T-helper 17 cell (primary cell): ENCODE data around the gene PLTP. TPM values are rescaled to one million over a fixed set of nuclear protein-coding genes. Genes with fewer than 3 reads are reported as not detected.
A peak's percentile ranks its signal among the peaks of the same experiment; 100 is the strongest.

Source experiments
- ATAC-seq: fragments of 150-1000 bp; cut with Tn5 transposase; 2 replicates; pipeline ENCODE4 v1.10.0; 2021; ENCODE audit warnings: mild to moderate bottlenecking, moderate library complexity
- DNase-seq, 3 donors: peaks; one replicate each; pipeline versions ENCODE4 v3.0.0 to v3.0.0-alpha.2; 2020 to 2021
- H3K9me3 ChIP-seq: one replicate; pipeline ENCODE4 v1.7.0; 2013; ENCODE audit warnings: low read length, mild to moderate bottlenecking; ENCODE audit not compliant: control insufficient read depth, poor library complexity, severe bottlenecking
- H3K27ac Mint-ChIP-seq: one replicate; pipeline ENCODE4 v1.8.0; 2022; ENCODE audit warnings: mild to moderate bottlenecking, moderate library complexity, mixed read lengths
- H3K27me3 Mint-ChIP-seq: one replicate; pipeline ENCODE4 v1.8.0; 2022; ENCODE audit warnings: mixed read lengths
- H3K36me3 Mint-ChIP-seq: one replicate; pipeline ENCODE4 v1.8.0; 2022; ENCODE audit warnings: low read depth, mixed read lengths
- H3K4me1 Mint-ChIP-seq: one replicate; pipeline ENCODE4 v1.8.0; 2022; ENCODE audit warnings: mild to moderate bottlenecking, mixed read lengths
- H3K4me3 Mint-ChIP-seq: one replicate; pipeline ENCODE4 v1.8.0; 2022; ENCODE audit warnings: mild to moderate bottlenecking, moderate library complexity, mixed read lengths
- total RNA-seq, 4 donors: library from RNA in 2 of 4; stranded (reverse) in 2 of 4; gene quantifications; one replicate each; pipeline ENCODE4 v1.2.3 and lab custom pipeline; 2022 to 2026

Gene PLTP
- total RNA-seq, 2 donors from 2014 or later, result 1.5 TPM; not detected in 1

DNA sequence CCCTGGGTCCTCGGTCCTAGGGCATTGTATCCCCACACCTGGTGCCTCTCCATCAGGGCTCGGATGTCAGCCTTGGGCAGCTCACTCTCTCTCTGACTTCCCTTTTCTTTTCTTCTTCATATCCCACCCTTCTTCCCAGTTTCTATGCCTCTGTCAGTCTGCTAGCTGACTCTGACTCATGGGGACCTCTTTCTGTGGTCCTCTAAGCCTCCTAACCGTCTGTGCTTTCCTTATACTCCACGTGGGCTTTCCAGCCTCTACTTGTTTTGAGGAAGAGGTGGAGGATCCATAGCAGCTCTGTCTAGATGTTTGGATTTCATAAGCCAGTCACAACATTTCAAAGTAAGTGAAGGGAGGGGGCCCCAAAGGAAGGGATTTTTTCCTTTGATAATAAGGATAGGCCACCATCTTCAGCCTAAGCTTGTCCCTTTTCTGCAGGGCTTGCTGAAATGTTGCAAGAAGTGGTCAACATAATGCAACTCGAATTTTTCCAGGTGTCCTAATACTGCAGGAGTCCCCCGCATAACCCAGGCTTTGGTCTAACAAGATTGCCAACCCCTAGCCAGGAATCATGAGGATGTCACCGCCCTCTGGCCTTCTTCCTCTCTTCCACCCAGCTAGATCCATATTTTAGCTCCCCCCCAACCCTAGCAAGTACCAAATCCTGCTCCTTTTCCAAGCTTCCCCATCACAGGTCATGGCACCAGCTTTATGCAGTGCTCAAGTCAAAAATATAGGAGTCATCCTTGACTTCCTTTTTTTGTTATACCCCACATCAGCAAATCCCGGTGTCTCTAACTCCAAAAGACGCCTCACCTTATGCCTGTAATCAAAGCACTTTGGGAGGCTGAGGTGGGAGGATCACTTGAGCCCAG, 8.7 kb upstream of the PLTP start:
- peaks cover 5% of the 10 kb centered on the region for H3K36me3 Mint-ChIP-seq
- DNase-seq, result no peak
- no peak for ATAC-seq
- no peak overlapping the region for H3K4me3 Mint-ChIP-seq
- no peaks in the 10 kb centered on the region for H3K9me3 ChIP-seq
- H3K4me1 Mint-ChIP-seq, result peaks cover 11% of the 10 kb centered on the region
- H3K27ac Mint-ChIP-seq, result no peak overlapping the region
- peaks cover 38% of the 10 kb centered on the region for H3K27me3 Mint-ChIP-seq

DNA sequence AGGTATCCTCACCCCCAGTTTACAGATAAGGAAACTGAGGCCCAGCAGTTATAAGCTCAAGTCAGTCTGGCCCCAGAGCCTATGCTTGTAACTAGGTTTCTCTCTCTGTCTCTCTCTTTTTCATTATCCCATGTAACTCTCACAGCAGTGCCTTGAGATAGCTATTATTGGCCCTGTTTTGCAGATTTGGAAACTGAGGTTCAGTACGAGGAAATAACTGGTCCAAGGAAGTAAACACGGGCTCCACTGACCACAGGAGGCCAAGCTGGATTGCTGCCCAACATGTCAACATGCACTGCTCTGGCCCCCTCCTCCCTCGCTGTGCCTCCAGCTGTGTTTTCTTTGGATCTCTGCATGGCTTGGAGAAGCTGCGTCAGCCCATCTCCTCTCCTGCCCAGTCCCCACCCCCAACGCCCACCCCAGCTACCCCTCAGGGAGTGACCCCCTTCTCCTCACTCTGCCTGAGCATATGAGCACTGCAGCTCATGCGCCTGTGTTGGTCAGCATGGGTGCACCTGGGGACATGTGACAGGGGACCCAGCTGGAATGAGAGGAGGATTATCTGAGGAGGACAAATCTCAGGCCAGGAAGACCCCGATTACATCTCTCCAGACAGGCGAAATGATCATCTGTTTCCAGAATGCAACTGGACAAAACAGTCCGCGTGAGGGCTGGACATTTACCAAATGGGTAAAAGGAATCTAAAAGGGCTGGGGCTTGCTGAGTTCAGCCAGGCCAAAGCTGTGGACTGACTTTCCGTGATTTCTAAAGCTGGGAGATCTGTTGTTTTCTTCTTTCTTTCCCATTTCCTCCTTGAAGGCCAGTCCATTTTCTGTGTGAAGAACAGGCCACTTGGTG, 7.8 kb upstream of the PLTP start:
- Mint-ChIP-seq H3K27ac (no peak overlapping the region), H3K4me3 (no peak overlapping the region)
- no peak for ATAC-seq

DNA sequence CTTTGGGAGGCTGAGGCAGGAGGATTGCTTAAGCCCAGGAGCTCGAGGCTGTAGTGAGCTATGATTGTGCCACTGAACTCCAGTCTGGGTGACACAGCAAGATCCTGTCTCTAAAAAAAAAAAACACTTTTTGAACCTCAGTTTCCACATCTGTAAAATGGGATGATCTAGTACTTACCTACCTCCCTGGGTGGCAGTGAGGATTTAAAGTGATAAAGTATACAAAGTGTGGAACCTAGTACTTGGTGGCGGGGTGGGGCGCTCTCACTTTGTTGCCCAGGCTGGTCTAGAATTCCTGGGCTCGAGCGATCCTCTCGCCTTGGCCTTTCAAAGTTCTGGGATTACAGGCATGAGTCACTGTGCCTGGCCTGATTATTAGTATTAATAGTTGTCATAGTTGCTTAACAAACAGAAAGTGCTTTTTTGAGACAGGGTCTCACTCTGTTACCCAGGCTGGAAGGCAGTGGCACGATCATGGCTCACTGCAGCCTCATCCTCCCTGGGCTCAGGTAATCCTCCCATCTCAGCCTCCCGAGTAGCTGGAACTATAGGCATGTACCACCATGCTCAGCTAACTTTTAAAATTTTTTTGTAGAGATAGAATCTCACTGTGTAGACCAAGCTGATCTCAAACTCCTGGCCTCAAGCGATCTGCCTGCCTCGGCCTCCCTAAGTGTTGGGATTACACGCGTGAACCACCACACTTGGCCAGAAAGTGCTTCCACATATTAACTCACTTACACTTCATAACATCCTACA, 7.0 kb upstream of the PLTP start:
- H3K4me1 Mint-ChIP-seq, result peaks cover 5% of the 10 kb centered on the region
- peaks cover 5% of the 10 kb centered on the region for H3K36me3 Mint-ChIP-seq
- H3K27ac Mint-ChIP-seq, result no peak overlapping the region
- no peak for DNase-seq
- ATAC-seq, result no peak
- H3K27me3 Mint-ChIP-seq, result peaks cover 47% of the 10 kb centered on the region
- H3K4me3 Mint-ChIP-seq, result no peak overlapping the region
- H3K9me3 ChIP-seq, result no peaks in the 10 kb centered on the region

More for the DNA sequence above, 7.8 kb upstream of the PLTP start:
- no peaks in the 10 kb centered on the region for H3K9me3 ChIP-seq
- H3K27me3 Mint-ChIP-seq, result peaks cover 38% of the 10 kb centered on the region
- H3K4me1 Mint-ChIP-seq, result peaks cover 11% of the 10 kb centered on the region
- H3K36me3 Mint-ChIP-seq, result peaks cover 5% of the 10 kb centered on the region
- DNase-seq, result no peak

DNA sequence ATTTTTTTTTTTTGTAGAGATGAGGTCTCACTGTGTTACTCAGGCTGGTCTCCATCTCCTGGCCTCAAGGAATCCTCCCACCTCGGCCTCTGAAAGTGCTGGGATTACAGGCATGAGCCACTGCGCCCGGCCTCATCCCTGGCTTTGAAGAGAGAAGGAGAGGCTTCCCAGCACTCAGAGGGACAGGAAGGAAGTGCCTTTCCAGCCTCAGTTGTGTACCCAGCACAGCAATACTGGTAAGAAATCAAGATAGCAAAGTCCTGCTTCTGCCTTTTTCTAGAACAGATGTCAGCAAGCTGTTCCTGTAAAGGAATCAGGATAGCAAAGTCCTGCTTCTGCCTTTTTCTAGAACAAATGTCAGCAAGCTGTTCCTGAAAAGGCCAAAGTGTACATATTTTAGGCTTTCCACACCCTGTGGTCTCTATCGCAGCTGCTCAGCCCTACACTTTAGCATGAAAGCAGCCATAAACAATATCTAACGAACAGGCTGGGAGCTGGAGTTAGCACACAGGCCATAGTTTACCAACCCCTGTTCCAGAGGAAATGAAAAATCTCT, 6.3 kb upstream of the PLTP start:
- ATAC-seq (no peak), DNase-seq (no peak)
- H3K4me1 Mint-ChIP-seq, result peaks cover 5% of the 10 kb centered on the region
- peaks cover 47% of the 10 kb centered on the region for H3K27me3 Mint-ChIP-seq
- H3K27ac Mint-ChIP-seq, result no peak overlapping the region
- peaks cover 5% of the 10 kb centered on the region for H3K36me3 Mint-ChIP-seq
- H3K9me3 ChIP-seq, result no peaks in the 10 kb centered on the region
- no peak overlapping the region for H3K4me3 Mint-ChIP-seq

DNA sequence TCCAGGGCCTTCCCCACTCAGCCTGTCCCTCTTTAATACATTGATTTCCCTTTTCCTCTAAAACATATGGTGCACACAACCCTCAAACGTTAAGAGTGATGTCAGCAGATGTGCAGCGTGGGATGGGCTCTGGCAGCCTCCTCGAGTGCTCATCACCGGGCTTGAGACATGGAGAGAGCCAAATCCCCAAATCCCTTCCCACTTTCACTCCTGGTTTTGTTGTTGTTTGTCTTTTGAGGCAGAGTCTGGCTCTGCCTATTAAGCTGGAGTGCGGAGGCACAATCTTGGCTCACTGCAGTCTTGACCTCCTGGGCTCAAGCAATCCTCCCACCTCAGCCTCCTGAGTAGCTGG, 5.8 kb upstream of the PLTP start:
- DNase-seq (no peak), ATAC-seq (no peak)
- peaks cover 5% of the 10 kb centered on the region for H3K36me3 Mint-ChIP-seq
- no peak overlapping the region for H3K4me3 Mint-ChIP-seq
- H3K4me1 Mint-ChIP-seq, result peaks cover 5% of the 10 kb centered on the region
- peaks cover 47% of the 10 kb centered on the region for H3K27me3 Mint-ChIP-seq
- H3K27ac Mint-ChIP-seq, result no peak overlapping the region
- H3K9me3 ChIP-seq, result no peaks in the 10 kb centered on the region

DNA sequence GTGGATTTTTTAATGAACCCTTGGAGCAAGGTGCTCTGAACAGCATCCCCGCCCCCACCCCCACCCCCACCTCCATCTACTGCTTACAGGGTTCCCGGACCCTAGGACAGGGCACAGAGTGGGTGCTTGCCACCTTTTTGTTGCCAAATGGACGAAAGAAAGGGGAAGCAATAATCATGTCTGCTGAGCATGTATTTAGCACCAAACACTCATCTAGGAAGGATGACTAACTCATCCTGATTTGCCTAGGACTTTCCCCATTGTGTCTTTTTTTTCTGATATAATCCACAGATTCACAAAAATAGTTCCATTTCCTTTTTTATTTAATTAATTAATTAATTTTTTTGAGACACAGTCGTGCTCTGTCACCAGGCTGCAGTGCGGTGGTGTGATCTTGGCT, 1.2 kb upstream of the PLTP start:
- H3K9me3 ChIP-seq, result no peaks in the 10 kb centered on the region
- Mint-ChIP-seq H3K36me3 (no peaks in the 10 kb centered on the region), H3K27me3 (peaks cover 22% of the 10 kb centered on the region), H3K4me1 (peaks cover 10% of the 10 kb centered on the region), H3K4me3 (peak overlapping the region; percentile 45), H3K27ac (no peak overlapping the region)
- no peak for DNase-seq
- no peak for ATAC-seq

DNA sequence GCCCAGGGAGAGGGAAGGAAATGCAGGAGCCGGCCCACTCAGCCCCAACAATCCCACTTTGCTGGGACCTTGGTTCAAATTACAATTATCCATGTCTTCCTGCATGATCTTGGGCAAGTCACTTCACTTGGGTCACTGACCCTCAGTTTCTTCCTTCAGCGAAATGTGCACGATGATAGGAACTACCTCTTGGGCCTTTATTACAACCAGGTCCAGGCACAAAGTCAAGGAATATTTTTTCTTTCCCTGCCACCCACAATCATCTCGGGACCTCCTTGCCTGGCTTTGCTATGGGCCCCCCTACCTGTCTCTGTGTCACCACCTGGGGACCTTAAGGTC, 358 bp upstream of the PLTP start:
- H3K27ac Mint-ChIP-seq, result no peak overlapping the region
- no peaks in the 10 kb centered on the region for H3K9me3 ChIP-seq
- ATAC-seq, result no peak
- H3K36me3 Mint-ChIP-seq, result no peaks in the 10 kb centered on the region
- no peak overlapping the region for H3K4me3 Mint-ChIP-seq
- peaks cover 10% of the 10 kb centered on the region for H3K4me1 Mint-ChIP-seq
- no peak for DNase-seq
- peaks cover 18% of the 10 kb centered on the region for H3K27me3 Mint-ChIP-seq

DNA sequence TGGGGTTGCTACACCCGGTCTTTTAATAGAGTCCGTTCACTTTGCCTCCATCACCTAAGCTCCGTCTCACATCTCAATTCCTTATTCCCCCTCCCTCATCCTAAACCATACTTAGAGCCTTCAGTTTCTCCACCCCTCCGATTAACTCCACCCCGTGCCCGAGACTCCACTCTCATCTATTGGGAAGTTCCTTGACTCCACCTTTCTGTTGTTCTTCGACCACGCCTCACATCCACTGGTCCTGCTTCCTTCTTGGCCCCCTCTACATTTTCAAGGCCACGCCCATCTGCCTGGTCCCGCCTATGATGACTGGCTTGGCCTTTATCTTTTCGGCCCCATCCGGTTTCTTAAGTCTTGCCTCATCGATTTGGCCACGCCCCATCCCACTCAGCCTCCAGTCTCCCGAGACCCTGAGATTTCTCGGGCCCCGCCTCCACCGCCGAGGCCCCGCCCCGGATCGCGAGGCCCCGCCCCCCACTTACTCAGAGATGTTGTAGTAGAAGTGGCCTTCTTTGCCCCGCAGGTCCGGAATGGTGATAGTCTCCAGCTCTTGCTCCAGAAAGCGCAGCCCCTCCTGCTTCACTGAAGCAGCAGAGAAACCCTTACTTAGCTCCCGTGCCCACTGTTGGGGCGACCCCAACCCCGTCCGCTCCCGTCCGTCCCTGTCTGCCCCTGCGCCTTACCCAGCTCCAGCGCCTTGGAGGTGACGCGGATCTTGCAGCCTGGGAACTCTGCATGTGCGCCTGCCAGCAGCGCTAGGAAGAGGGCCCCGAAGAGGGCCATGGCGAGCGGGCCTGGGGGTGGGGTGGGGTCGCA, 1.1 kb downstream of the PLTP start:
- DNase-seq (peak; percentile 71 to 82 (median 72)), ATAC-seq (peak; percentile 91)
- H3K27ac Mint-ChIP-seq, result peak overlapping the region; percentile 1
- H3K36me3 Mint-ChIP-seq, result no peaks in the 10 kb centered on the region
- H3K4me1 Mint-ChIP-seq, result peaks cover 10% of the 10 kb centered on the region
- no peaks in the 10 kb centered on the region for H3K9me3 ChIP-seq
- H3K4me3 Mint-ChIP-seq, result peak overlapping the region; percentile 86
- peaks cover 10% of the 10 kb centered on the region for H3K27me3 Mint-ChIP-seq

DNA sequence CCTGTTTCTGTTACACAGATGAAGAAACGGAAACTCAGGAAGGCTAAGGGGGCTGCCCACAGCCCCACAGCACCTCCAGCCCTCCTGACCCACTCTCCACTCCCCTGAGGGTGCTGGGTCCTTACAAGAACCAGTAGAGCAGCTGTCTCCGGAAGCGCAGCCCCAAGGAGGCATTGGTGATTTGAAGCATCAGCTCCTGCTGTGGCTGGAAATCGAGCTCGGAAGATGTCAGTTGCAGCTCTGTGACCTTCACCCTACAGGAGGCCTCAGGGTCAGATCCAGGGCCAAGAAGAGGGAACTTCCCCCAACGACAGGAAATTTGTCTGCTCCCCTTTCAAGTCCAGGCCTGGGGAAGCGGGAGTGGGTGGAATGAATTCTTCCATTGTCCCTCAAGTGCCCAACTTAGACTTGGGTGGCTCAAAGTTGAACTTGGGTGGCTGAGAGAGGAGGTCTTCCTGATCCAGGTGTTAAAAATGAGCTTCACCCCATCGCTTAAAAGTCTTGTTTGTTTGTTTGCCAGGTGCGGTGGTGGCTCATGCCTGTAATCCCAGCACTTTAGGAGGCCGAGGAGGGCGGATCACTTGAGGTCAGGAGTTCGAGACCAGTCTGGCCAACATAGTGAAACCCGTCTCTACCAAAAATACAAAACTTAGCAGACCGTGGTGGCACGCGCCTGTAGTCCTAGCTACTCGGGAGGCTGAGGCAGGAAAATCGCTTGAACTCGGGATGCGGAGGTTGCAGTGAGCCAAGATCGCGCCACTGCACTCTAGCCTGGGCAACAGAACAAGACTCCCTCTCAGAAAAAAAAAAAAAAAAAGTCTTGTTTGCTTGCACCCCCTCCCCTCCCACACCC, 1.9 kb downstream of the PLTP start:
- DNase-seq (no peak), ATAC-seq (no peak)
- peaks cover 9% of the 10 kb centered on the region for H3K27me3 Mint-ChIP-seq
- no peaks in the 10 kb centered on the region for H3K9me3 ChIP-seq
- H3K27ac Mint-ChIP-seq, result no peak overlapping the region
- H3K4me3 Mint-ChIP-seq, result peak overlapping the region; percentile 86
- peaks cover 10% of the 10 kb centered on the region for H3K4me1 Mint-ChIP-seq
- H3K36me3 Mint-ChIP-seq, result no peaks in the 10 kb centered on the region

DNA sequence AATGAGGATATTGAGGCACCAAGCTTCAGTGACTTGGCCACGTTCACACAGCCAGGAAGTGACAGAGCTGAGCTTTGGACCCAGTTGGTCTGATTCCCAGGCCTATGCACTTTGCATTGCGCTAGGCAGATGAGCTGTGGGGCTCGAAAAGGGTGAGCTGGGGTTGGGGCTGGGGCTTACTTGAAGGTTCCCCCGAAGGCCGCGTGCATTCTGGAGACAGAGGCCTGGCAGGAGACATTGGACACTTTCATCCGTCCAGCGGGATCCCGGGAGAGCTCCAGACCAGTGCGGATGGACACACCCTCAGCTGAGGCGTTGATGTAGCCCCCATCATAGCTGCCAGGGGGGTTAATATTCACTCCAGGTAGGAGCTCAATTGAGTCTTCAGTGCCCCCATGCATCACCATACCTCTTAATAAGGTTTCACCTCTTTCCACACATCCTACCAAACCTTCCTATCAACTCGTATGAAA, 2.6 kb downstream of the PLTP start:
- peaks cover 10% of the 10 kb centered on the region for H3K4me1 Mint-ChIP-seq

DNA sequence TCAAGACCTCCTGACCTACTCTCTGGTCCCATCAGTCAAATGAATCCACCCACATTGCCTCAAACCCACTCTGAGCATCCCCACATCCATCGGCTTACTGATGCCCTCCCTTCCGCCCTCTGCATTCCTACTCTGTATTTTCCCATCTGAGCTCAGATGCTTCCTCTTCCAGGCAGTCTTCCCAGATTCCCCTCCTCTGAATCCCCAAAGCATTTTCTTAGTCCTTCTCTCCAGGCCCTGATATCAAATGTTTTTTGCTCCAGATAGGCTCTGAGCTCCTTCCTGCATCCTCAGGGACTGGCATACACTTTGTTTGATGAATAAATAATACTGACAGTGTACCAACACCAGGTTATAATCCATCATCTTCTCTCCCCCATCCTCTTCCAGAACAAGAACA, 3.9 kb downstream of the PLTP start:
- Mint-ChIP-seq H3K36me3 (no peaks in the 10 kb centered on the region), H3K27me3 (no peaks in the 10 kb centered on the region), H3K4me3 (no peak overlapping the region), H3K27ac (no peak overlapping the region), H3K4me1 (peaks cover 10% of the 10 kb centered on the region)
- no peaks in the 10 kb centered on the region for H3K9me3 ChIP-seq
- ATAC-seq, result no peak
- DNase-seq, result no peak

More for the DNA sequence above, 2.6 kb downstream of the PLTP start:
- H3K9me3 ChIP-seq, result no peaks in the 10 kb centered on the region
- H3K4me3 Mint-ChIP-seq, result no peak overlapping the region
- H3K27ac Mint-ChIP-seq, result no peak overlapping the region
- no peak for ATAC-seq
- H3K36me3 Mint-ChIP-seq, result no peaks in the 10 kb centered on the region
- peaks cover 4% of the 10 kb centered on the region for H3K27me3 Mint-ChIP-seq
- DNase-seq, result no peak
